Epithelial cell of proximal tubule (primary cell): ENCODE measurements around the gene THRB. TPM values are rescaled to one million over a fixed set of nuclear protein-coding genes. Genes with fewer than 3 reads are reported as not detected.
"Not testable (repeated sequence)": the region's sequence is repeated elsewhere in the genome, so short reads cannot be mapped to it uniquely, and the experiment has no call there.

Source experiments
- DNase-seq: peaks from one replicate; pipeline ENCODE4 v3.0.0-alpha.2; 2011; ENCODE audit warnings: low read depth
- H3K4me3 ChIP-seq: 2 replicates; pipeline ENCODE4 v1.5.1; 2011; ENCODE audit warnings: low read depth, mild to moderate bottlenecking, low read length
- total RNA-seq: library from RNA; depleted of rRNA; stranded (reverse); fragments of >200 nt; gene quantifications from 2 replicates; pipeline ENCODE4 v1.2.3, GENCODE V29; 2015
- TF ChIP-seq, protein P1 (sequence below): conservative IDR thresholded peaks from 2 replicates; pipeline ENCODE4 v1.5.1; 2012; ENCODE audit warnings: low read depth, mild to moderate bottlenecking, low read length

The THRB gene
- total RNA-seq, 1 donor from 2014 or later = 2.1 TPM

GRCh38 chr3:24416224-24416623 is 78.4 kb downstream of the THRB start:
- H3K4me3 ChIP-seq = no peak overlapping the region
- no peak for DNase-seq
- TF ChIP-seq, protein P1, sequence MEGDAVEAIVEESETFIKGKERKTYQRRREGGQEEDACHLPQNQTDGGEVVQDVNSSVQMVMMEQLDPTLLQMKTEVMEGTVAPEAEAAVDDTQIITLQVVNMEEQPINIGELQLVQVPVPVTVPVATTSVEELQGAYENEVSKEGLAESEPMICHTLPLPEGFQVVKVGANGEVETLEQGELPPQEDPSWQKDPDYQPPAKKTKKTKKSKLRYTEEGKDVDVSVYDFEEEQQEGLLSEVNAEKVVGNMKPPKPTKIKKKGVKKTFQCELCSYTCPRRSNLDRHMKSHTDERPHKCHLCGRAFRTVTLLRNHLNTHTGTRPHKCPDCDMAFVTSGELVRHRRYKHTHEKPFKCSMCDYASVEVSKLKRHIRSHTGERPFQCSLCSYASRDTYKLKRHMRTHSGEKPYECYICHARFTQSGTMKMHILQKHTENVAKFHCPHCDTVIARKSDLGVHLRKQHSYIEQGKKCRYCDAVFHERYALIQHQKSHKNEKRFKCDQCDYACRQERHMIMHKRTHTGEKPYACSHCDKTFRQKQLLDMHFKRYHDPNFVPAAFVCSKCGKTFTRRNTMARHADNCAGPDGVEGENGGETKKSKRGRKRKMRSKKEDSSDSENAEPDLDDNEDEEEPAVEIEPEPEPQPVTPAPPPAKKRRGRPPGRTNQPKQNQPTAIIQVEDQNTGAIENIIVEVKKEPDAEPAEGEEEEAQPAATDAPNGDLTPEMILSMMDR = no peak

DNA sequence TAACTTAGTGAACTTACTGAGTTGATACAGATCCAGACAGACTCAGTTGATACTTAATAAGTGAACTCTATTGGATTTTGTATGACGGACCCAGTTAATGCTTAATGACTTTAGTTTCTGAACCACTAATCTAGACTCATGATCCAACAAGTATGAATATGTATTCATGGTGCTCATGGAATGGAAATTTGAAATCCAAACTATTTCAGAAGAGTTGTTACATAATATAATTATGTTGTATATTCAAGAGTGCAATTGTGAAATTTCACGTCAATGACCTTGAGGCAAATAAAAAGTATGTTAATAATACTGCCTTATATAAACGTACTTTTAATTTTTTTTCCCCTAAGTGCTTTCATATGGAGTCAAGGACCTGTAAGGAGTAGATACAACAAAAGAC is 78.8 kb downstream of the THRB start:
- DNase-seq = no peak
- no peak overlapping the region for H3K4me3 ChIP-seq
- TF ChIP-seq, protein P1 = no peak

DNA sequence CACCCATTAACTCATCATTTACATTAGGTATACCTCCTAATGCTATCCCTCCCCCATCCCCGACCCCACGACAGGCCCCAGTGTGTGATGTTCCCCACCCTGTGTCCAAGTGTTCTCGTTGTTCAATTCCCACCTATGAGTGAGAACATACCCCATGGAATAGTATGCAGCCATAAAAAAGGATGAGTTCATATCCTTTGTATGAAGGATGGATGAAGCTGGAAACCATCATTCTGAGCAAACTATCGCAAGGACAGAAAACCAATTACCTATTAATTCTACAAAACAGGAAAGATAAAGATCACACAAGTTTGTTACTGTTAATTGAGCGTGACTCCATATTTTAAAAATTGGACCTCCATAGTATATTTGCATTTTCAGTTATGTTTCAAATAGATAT is 81.0 kb downstream of the THRB start:
- not testable (repeated sequence) for H3K4me3 ChIP-seq, DNase-seq

DNA sequence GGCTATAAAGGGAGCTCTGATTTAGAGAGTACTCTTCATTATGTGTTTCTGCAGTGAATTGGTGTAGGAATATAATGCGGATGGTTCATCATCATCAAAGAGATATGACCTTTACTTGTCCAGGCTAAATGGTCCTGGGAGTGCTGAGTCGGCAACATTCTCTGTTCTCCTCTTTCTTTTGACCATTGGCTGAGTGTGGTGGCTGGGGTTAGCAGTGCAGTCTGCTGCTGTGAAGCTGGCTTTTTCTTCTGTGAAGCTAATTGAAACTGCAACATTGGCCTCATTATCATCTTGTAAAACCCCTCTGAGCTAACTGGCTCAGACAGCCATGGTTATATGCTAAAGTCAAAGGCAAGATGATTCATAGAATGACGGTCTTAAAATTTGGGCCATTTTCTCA is 83.8 kb downstream of the THRB start:
- DNase-seq = no peak
- H3K4me3 ChIP-seq = no peak overlapping the region
- TF ChIP-seq, protein P1 = no peak

DNA sequence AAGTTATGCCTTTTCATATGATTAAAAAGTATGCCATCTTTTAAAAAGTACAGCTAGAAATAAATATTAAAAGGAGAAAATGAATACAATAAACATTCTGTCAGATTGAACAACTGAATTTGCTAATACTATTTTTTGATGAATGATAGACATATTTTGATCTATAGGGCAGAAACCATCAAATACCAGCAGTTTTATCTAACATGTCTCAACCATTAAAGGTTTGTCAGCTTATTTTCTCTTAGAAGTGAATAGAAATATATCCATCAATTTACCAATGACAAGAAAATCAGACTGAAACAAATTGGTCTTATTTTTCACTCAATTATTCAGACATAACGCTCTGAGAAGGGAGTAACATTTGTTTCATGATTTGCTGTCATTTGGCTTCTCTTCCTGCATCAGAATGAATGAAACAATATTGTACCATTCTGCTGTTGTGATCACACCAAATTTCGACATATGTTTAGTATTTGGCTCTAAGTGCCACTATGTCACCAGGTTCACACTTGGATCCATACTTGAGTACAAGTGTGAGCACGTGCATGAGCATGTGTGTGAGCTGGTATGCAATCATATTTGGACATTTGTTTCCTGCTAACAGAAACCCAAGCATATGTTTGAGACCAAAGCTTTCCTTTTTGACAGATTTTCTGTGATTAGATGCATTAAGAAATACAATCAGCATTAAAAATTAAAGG is 86.5 kb downstream of the THRB start:
- DNase-seq = no peak
- TF ChIP-seq, protein P1 = no peak
- H3K4me3 ChIP-seq = no peak overlapping the region

DNA sequence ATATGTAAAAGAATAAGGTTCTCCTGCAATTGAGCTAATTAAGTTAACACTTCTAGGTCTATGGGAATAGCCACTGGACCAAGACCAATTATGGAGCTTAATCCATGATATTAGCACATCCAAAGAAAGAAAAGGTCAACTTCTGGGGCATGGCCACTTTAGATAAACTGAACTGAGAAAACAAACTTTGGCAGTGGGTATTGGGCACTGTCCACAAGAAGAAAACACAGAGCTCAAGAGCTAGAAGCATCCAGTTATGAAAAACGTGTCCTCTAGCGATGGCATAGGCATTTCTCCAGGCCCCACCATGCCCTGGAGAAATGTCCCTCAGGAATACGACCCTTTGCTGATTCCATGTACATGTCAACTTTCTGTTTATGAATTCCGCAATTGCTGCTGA is 87.8 kb downstream of the THRB start:
- TF ChIP-seq, protein P1 = no peak
- no peak overlapping the region for H3K4me3 ChIP-seq
- DNase-seq = no peak

DNA sequence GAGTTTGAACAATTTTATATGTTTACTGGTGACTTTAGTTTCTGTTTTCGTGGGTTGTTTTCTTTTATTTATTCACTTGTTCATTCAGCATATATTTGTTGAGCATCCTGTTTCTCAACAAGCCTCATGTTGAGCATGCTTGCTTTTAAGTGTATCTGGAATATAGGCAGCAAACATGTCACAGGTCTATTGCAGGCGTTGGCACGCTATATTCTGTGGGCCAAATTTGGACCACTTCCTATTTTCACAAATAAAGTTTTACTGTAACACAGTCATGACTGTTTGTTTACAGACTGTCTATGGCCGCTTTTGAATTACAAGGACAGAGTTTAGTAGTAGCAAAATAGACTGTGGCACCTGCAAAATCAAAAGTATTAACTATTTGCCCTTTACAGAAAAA is 89.6 kb downstream of the THRB start:
- no peak overlapping the region for H3K4me3 ChIP-seq
- DNase-seq = no peak
- TF ChIP-seq, protein P1 = no peak
